Endothelial cell of coronary artery (primary cell): ENCODE results near the gene HTR6. TPM values are rescaled to one million over a fixed set of nuclear protein-coding genes. Genes with fewer than 3 reads are reported as not detected.

Source experiments
- total RNA-seq: library from RNA; depleted of rRNA; stranded (reverse); fragments of >200 nt; gene quantifications from 2 replicates; pipeline ENCODE4 v1.2.3, GENCODE V29; 2014

Gene HTR6
- not detected in 2 replicates for total RNA-seq

GRCh38 chr1:19664453-19665185 is at the start of gene HTR6:
HTR6 (plus strand) TSS chr1:19664875; CDS start chr1:19665754, 879 bp downstream.

GRCh38 chr1:19643602-19644394 is 20.9 kb upstream of the HTR6 start, which contains the start of gene NBL1:
NBL1 (plus strand) TSS chr1:19644311; CDS start chr1:19655031, 10,720 bp downstream.

Other genes starting within 250 kb of the HTR6 start
- gene CAPZB, start 179.3 kb upstream of the HTR6 start, total RNA-seq: 88.8 and 110 TPM in 2 replicates
- gene NBL1, start 20.6 kb upstream of the HTR6 start, total RNA-seq: 47.3 and 60.2 TPM in 2 replicates
- gene TMCO4, start 135.0 kb downstream of the HTR6 start, total RNA-seq: 6.5 and 6.9 TPM in 2 replicates
- gene RNF186, start 150.4 kb downstream of the HTR6 start, total RNA-seq: not detected in 2 replicates
- 6.2 and 6.7 TPM in 2 replicates for gene OTUD3, start 217.5 kb downstream of the HTR6 start, total RNA-seq